GM18861 (cell line): ENCODE measurements around the gene SP7.
"Not testable (repeated sequence)": the region's sequence is repeated elsewhere in the genome, so short reads cannot be mapped to it uniquely, and the experiment has no call there.

Experiments
- ATAC-seq: cut with Tn5 transposase; IDR thresholded peaks from one replicate; pipeline ENCODE4 v1.9.1; 2021; ENCODE audit not compliant: unreplicated experiment

SP7 gene

DNA sequence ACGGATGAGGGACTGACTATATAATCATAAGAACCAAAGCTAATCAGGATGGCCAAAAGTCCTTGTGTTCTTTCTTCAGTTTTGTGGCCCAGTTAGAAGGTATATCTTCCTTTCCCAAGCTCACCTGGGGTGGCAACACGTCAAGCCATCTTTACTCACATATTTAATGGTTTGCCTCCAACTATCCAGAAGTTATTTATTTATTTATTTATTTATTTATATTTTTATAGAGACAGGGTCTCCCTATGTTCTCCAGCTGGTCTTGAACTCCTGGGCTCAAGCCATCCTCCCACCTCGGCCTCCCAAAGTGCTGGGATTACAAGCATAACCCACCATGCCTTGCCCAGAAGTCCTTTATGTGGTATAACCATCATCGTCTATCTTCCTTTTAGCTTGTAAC, 11.8 kb upstream of the SP7 start:
- no peak for ATAC-seq

DNA sequence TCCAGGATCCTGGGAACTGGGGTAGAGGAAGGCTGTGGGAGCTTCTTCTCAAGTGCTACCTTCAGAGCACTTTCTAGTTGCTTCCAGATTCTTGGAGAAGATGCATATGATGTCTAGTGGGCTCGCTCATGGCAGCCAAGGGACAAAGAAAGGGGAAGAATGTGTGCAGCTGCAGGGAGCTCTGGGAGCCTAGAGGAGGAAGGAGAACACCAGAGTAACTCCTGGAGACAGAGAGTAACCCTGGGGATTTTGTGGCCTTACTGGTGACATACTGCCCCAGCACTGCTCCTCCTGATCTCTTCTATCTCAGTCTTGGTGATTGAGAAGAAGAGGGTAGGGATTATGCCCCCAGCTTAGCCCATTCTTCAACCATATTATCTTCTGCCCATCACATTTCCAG, 10.3 kb upstream of the SP7 start:
- no peak for ATAC-seq

DNA sequence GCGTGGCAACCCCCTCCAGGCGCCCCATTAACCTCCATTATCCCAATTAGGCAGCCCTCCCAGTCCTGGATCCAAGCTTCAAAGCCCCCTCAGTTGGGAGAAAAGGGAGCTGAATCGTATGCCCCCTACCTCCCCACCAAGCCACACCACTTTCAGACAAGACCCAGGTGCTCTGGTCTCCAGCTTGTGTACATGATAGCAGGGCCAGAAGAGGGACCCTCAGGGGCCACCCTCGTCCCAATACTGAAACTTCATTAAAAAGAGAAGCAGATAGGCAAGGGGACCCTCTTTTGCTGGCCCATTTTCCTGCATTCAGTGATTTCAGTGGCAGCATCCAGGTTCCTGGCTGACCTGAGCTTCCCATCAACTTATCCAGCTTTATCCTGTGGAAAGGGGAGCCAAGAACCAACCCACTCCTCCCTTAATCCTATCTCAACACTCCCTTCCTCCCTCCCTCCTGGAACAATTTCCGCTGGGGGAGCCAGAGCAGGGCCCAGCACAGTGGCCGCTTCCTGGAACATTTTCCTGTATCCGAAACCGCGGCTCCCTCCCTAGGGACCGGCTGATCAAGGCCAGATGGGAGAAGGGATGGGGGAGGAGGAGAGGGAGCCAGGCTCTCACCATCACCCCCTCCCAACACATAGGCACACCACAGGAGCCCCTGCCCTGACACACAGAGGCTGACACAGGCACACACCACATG, 9.5 kb upstream of the SP7 start:
- ATAC-seq = no peak

DNA sequence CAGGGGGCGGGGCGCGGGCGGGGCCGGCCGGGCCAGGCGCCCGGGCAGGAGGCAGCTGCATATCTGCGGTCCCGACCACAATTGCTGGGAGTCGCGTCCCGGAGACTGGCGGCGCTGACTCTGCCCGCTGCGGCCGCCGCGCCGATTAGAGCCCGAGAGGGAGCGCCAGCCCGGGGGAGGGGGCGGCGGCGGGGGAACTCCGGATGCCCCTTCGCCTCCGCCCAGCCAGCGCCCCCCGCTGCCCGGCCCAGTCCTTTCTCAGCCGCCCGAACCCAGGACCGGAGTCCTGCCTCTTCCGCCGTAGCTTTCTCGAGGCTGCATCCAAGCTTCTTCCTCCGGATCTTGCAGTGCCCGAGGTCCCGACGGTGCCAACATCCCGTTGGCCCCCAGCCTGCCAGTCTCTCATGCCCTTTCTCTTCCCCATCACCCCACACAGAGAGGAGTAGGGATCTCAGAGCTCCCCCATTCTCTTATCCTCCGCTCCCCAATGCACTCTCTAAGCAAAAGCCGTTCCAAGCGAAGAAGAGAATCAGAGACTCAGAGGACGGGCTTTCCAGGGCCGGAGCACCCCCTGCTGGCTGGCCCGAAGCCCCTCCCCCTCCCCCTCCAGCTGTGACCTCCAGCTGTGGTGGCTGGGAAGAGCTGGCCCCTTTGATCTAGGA, 8.8 kb upstream of the SP7 start:
- no peak for ATAC-seq

DNA sequence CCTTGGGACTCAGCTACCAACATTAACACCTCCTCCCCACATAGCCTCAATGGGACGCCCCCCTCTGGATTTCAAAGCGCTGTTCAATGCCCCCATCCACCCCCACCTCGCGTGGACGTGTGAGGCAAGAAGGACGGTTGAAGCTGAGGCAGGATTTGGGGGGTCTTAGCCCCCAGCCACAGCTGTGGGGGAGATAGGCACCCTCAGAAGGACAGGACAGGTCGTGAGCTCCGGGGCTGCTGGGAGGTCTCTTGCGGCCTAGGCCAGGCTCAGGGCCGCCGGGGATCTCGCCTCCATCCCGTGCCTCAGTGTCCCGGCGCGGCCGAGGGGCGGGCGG, 8.3 kb upstream of the SP7 start:
- no peak for ATAC-seq

DNA sequence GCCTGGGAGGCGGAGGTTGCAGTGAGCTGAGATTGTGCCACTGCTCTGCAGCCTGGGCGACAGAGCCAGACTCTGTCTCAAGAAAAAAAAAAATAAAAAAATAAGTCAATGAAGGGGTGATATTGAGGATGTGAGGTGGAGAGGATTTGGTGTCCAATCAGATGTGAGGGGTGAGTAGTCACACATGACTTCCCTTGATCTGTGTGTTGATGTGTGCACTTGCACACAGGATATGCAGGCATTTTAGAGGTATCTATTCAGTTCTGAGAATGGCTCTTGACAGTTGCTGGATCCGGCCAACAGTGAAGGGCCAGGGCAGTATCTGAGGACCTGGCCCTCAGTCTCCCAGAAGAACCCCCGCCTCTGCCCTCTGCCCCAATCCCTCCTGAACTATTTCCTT, 7.8 kb upstream of the SP7 start:
- no peak for ATAC-seq

DNA sequence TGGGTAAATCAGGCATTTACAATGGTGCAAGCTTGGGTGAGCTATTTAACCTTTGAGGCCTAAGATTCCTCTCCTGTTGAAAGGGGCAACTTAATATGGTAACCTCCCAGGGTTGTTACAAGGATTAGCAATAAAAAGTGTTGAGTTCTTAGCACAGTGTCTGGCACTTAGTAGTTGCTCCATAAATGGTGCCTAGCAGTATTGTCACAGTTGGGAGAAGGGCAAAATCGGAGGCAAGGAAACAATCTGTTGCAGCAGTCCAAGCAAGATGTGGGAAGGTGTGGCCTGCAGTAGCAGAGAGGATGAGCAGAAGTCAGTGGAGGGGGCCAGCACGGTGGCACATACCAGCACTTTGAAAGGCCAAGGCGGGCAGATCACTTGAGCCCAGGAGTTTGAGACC, 7.3 kb upstream of the SP7 start:
- ATAC-seq = no peak

DNA sequence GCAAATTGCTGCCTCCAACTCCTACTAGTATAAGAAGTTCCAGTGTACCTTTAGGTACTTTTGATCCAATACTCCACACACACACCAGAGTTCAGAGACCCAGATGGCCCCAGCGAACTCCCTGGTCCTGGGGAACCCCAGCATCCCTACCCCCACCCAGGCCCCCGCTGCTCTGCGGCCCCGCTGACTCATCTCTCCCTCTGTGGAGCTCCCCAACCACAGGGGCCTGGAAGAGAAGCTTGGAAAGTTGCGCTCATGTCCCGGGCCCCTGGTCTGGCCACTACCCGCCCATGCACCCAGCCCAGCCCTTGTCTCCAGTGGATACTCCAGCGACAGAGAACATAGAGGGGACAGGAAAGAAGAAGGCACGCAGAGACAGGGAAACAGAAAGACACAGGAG, 4.2 kb upstream of the SP7 start:
- no peak for ATAC-seq

DNA sequence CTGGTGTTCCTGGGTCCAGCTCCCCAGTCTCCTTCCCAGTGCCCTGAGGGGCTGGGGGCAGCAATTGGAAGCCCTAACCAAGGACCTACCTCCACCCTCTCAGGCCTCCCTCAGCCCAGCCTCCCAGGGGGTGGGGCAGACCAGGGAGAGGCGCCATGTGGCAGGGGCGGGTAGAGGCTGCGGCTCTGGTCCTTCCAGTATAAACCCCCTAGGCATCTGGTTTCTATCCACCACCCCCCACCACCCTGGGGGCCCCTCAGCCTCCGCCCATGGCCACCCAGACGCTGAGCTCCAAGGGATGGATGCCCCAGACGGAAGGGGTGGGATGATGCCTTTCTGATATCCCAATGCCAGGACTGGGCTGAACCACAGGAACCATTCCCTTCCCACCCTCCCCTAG, 2.8 kb upstream of the SP7 start:
- ATAC-seq = no peak

DNA sequence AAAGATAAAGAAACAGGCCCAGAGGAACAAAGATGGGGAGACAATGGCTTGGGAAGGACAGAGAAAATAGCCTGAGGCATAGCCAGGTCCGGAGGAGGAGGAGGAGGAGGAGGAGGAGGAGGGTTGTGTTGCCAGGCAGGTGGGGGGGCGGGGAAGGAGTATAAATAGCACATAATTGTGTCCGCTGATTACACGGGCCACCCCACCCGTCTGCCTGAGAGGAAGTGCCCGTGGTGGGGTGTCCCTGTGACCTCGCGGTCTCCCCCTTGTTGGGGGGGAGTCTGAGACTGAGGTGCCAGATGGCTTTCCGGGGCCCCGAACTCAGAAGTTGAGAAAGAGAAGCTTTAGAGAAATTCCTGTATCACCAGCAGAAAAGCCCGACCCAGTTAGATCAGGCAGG, 1.9 kb upstream of the SP7 start:
- no peak for ATAC-seq

DNA sequence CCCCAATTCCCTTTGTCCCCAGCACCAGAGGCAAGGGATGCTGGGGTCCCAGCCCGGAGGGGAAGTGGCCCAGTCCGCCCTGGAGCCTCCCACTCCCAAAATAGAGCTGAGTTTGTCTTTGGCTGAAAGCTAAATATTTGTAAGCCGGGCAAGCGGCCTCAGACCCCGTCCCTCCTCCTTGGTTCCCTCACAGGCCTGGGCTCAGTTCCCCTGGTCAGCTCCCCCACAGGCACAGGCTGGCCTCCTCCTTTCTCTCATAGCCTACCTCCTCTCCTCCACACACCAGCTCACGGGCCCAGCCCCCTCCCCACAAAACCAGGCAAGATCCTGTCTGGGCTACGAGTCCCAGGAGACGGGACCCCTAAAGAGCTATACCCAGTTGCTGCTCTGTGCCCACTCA, 1.3 kb downstream of the SP7 start:
- ATAC-seq = no peak

DNA sequence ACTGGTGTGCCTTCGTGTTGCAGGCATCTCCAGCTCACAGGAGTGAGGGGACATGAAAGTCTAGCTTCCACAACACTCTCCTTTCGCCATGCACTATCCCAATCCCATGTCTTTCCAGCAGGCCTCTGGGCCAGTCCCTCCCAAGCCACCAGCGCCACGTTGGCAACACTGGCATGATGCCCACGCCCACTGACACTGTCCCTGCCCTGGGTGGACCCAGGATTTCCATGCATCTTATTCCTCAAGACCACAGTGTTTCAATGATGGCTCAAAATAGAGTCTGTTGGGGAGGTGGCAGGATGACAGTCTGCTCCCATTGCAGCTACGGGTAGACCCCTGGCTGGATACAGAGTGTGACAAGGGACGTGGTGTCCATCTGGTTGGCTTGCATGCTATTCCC, 2.3 kb downstream of the SP7 start:
- ATAC-seq = no peak

DNA sequence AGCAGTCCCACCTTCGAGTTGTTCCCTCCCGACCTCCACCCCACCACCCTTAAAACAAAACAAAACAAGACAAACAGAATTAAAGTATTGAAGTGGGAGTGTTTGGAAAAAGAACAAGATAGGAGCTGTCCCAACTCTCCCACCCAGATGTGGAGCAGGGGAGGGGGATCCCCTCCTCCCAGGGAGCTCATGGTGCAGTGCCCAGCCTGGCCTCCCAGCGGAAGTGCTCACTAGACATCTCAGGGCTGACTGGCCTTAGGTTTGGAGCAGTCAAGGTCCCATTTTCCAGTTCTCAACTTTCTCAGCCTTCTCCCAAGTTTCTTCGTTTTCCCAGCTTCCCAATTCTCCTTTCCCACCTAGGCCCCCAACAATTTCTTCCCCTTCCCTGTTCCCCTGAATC, 2.9 kb downstream of the SP7 start:
- ATAC-seq = no peak

DNA sequence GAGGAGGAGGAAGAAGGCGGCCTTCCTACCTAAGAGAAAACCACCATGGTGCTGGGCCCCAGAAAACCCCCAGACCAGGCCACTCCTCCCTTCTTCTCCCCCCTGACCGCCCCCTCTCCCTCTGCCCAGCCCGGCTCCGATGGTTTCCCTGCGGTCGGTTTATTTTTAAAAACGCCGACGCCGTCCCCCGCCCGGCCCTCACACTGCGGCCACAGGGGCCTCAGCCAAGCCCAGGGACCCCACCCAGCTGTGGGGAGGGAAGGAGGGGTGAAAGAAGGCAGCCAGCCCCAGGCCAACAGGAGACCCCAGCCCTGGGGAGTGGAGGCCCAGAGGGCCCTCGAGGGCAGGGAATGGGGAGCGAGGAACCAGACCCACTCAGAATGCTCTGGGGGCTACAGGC, 3.4 kb downstream of the SP7 start:
- no peak for ATAC-seq

DNA sequence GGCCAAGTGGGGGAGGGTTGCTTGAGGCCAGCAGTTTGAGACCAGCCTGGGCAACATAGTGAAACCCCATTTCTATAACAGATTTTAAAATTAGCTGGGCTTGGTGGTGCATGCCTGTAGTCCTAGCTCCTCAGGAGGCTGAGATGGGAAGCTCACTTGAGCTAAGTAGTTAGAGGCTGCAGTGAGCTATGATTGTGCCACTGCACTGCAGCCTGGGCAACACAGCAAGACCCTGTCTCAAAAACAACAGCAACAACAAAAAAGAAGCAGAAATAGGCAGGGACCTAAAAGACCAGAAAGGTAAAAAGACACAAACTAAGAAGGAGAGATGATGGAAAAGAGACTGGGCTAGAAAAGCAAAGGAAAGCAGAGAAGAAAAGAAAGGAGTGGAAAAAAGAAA, 3.8 kb downstream of the SP7 start:
- ATAC-seq = not testable (repeated sequence)

DNA sequence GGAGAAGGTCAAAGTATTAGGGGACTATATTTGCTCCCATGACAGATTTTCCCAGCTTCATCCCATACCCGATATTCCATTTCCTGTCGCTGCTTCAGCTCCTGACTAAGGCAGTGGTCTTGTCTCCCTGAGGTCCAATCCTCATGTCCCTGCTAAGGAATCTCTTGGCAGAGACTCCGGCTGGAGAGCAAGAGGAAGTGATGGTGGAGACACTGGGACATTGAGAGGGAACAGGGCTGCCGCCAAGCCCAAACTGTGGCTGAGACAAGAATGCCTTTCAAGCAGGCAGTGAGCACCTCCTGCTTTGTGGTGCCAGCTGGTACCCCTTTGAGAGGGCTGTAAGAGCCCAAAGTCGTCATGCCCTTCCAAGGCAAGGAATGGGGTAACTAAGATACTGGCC, 5.5 kb downstream of the SP7 start:
- no peak for ATAC-seq

DNA sequence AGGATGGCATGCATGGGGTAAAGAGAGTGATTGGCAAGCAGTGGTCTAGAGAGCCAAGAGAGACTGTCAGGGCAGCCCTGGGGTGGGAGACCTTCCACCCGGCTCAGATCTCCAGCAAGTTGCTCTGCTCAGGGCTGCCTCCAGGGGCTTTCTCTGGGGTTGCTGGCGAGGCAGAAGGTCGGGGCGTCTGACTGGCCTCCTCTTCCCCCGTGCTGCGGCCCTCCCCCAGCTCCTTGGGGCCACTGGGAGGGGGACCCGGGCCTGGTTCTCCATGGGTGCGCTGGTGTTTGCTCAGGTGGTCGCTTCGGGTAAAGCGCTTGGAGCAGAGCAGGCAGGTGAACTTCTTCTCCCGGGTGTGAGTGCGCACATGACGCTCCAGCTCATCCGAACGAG, 8.1 kb downstream of the SP7 start:
- no peak for ATAC-seq

DNA sequence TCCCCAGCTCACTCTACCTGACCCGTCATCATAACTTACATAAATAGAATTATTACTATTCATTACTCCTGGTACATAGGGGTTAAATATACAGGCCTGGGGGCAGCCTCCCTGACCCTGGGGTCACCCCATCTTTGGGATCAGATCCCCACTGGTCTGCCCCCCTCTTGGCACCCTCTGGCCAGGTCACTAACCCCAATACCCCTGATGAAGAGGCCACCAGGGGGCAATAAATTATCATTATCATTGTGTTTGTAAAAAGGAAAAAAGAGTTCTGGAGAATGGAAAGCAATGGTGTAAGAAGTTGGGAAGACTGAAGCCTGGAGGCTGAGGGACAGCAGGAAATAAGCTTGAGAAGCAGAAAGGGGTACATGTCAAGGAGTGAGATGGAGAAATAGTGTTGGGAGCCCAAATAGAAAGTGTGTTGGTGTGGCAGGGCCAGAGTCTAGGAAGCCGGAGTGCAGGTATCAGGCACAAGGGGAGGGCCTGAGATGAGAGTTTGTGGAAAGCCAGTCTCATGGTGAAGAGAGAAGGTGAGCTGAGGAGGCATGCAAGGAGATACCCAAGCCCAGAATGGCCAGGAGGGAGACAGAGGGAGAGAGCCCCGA, 8.6 kb downstream of the SP7 start:
- ATAC-seq = no peak

DNA sequence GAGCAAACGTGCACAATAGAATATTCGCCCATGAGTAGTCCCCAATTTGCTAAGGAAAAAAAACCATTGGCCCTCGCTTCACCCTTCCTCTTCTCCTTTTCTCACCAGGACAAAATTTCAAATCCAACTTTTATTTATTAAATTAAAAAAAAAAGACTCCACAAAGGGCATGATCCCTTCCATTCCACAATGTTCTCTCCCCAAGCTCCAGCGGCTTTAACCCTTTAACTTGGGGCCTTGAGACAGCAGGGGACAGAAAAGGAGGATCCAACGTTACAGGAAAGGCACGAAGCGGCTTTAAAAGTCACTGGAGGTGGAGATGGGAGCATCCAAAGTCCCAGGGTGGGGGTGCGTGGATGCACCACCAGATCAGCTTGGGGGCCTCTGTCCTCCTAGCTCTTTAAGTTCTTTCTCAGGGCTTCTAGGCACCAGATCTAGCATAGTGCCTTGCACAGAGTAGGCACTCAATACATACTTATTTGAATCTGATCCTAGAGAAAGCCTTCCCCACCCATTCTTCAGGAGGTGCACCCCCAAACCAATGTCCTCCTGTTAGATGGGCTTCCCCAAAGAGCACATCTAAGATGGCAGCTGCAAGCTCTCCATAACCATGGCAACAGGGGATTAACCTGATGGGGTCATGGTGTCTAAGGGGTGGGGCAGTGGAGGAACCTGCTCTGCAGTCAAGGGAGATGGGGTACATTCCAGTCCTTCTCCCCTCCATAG, 9.5 kb downstream of the SP7 start:
- ATAC-seq = no peak

DNA sequence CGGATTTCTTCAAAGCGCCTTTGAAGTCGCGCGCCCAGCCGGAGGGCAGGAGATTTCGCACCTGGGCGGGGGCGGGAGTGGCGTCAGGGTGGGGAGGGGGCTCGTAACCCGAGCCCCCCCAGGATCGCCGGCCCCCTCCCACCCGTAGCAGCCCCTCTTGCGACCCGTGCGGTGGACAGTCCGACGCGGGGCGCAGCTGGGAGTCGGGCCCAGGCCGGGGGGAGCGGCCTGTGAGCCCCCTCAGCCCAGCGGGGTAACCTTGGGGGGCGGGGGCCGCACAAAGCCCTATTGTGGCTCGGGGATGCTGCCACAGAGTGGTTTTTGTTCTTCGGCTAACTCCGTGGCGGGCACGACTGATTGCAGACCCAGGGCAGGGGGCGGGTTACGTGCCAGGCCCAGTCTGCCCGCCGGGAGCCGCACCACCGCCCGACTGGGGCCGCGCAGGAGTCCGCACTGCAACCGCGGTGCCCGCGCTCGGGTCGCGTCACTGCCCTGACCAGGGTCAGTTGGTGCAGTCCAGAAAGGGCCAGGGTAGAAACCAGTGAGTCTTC, 10.6 kb downstream of the SP7 start:
- ATAC-seq = no peak

DNA sequence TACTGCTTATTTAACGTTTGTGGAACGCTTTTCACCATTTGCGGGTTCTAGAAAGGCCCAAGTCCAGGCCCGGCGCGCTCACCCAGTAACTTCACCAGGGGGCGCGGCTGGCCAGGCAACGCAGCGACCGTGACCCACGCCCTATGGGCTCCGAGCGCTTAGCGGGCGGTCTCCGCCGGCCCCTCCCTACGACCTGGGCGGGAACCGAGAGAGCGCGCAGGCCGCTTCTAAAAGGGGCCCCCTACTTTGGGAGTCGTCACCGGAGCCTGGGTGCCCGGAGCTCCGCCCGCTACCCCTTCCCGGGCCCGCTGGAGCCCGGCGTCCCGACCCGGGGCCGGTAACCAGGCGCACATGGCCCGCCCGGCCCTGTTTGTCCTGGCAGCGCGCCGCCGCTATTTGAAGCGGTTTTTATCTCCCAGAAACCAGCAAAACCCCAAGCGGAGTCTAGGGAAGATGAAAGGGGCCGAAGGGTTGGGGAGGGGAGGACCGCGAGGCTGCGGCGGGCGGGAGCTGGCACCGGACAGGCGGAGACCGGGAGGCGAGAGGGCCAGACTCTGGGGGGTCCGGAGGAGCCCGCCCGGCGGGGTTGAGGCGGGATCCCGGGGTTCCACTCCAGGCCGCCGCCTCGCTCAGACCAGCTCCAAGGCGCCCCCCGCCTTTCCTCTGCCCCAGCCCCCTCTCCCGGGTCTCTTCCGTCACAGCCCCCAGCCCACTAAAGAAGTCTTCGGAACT, 11.2 kb downstream of the SP7 start:
- peak; percentile 42 for ATAC-seq
